BLaER1 (cell line): Measurements from ENCODE around the gene ARHGEF17.

Source experiments
- H3K27ac ChIP-seq: shearing (Covaris generic); formaldehyde crosslinking; 2 replicates; pipeline ENCODE4 v1.8.1; 2022
- H3K27me3 ChIP-seq: shearing (Covaris generic); formaldehyde crosslinking; 2 replicates; pipeline ENCODE4 v1.8.1; 2022
- H3K36me3 ChIP-seq: shearing (Covaris generic); formaldehyde crosslinking; 2 replicates; pipeline ENCODE4 v1.8.1; 2022
- H3K4me1 ChIP-seq: shearing (Covaris generic); formaldehyde crosslinking; 2 replicates; pipeline ENCODE4 v1.8.1; 2022
- H3K4me2 ChIP-seq: shearing (Covaris generic); formaldehyde crosslinking; 2 replicates; pipeline ENCODE4 v1.8.1; 2022
- H3K4me3 ChIP-seq: shearing (Covaris generic); formaldehyde crosslinking; 2 replicates; pipeline ENCODE4 v1.8.1; 2022
- H3K9ac ChIP-seq: shearing (Covaris generic); formaldehyde crosslinking; 2 replicates; pipeline ENCODE4 v1.8.1; 2022
- H3K9me3 ChIP-seq: shearing (Covaris generic); formaldehyde crosslinking; 2 replicates; pipeline ENCODE4 v1.8.1; 2022
- H4K20me1 ChIP-seq: shearing (Covaris generic); formaldehyde crosslinking; 2 replicates; pipeline ENCODE4 v1.8.1; 2022
- Cebpa-rat ChIP-seq: shearing (Covaris generic); IDR thresholded peaks from 2 replicates; pipeline ENCODE4 v1.8.1; 2022

The ARHGEF17 gene

DNA sequence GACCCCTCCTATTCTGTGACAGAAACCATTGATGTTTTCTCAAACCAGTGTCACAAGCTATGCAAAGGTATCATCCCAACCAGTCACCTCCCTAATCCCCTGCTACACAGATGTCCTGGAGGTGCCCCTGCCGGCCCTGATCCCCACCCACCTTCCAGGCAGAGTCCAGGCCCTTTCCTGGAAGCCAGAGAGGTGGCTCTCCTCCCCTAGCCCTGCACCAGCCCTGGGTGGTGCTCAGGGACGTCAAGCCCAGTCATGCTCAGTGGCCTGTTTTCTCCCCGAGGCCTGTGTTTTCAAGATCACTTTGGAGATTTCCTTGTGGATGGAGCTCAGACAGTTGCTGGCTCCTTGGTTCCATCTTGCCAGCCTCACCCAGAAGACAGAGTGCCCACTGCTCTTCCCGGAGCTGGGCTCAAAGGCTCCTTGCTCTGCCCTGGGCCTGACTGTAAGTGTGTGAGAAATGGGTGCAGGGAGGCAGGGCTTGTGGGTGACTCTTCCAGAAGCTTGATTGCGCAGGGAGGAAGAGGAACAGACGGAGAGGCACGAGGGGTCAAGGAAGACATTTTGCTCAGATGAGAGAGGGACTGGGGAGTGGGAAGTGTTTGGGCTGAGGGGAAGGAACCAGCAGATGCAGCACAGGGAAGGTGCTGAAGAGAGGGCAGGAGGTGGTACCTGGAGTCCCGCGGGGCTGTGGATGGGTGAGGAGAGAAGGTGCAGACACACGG is 24.6 kb upstream of the ARHGEF17 start:
- H3K4me2 ChIP-seq, result peak overlapping the region; percentile 83
- peaks cover 5% of the 10 kb centered on the region; the same call in 1 of the 2 replicates for H4K20me1 ChIP-seq
- no peaks in the 10 kb centered on the region for H3K27me3 ChIP-seq
- TF ChIP-seq Cebpa-rat, result no peak
- H3K9ac ChIP-seq, result no peak overlapping the region
- H3K4me1 ChIP-seq, result peaks cover 79% of the 10 kb centered on the region
- no peak overlapping the region for H3K4me3 ChIP-seq
- H3K36me3 ChIP-seq, result no peaks in the 10 kb centered on the region
- H3K27ac ChIP-seq, result no peak overlapping the region
- no peaks in the 10 kb centered on the region for H3K9me3 ChIP-seq

- Histone ChIP-seq H3K4me3 (no peak overlapping the region), H3K27ac (no peak overlapping the region), H3K27me3 (no peaks in the 10 kb centered on the region), H3K9ac (no peak overlapping the region), H3K4me1 (peaks cover 86% of the 10 kb centered on the region), H4K20me1 (peaks cover 5% of the 10 kb centered on the region; the same call in 1 of the 2 replicates), H3K36me3 (no peaks in the 10 kb centered on the region), H3K9me3 (no peaks in the 10 kb centered on the region), H3K4me2 (peak overlapping the region; percentile 83; the same call in 1 of the 2 replicates)
- TF ChIP-seq Cebpa-rat, result no peak
These were observed 24.0 kb upstream of the ARHGEF17 start for GRCh38 chr11:73284106-73284505.

- no peaks in the 10 kb centered on the region for H3K27me3 ChIP-seq
- no peak overlapping the region for H3K4me3 ChIP-seq
- no peaks in the 10 kb centered on the region for H3K9me3 ChIP-seq
- H3K4me1 ChIP-seq, result peaks cover 84% of the 10 kb centered on the region
- H3K36me3 ChIP-seq, result no peaks in the 10 kb centered on the region
- peaks cover 5% of the 10 kb centered on the region; the same call in 1 of the 2 replicates for H4K20me1 ChIP-seq
- H3K27ac ChIP-seq, result no peak overlapping the region
- H3K4me2 ChIP-seq, result peak overlapping the region; percentile 80; the same call in 1 of the 2 replicates
- TF ChIP-seq Cebpa-rat, result no peak
- no peak overlapping the region for H3K9ac ChIP-seq
These were observed 22.4 kb upstream of the ARHGEF17 start for GRCh38 chr11:73285721-73286120.

DNA sequence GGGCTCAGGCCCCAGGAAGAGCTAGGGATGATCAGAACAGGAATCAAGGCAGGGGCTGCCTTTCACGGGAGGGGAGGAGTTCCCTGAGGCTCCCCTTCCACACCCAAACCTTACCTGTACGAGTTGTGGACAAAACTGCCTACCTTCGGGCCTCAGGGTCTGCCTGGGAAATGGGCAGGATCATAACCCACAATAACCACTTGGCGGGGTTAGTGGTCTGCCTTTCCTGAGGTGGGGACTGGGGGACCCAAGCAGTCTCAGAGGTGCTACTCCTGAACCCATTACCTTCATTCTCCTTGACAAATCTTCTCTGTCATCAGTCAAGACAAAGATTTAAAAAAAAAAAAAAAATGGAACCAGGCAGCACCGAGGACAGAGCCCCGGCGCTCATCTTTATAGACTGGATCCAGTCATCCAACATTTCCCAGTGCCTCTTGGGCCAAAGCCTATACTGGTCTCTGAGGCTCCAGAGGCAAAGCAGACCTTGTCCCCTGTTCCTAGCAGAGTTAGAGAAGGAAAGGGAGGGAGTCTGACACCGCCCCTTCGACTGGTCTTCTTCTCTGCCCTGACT is 21.8 kb upstream of the ARHGEF17 start:
- no peaks in the 10 kb centered on the region for H3K27me3 ChIP-seq
- no peak for TF ChIP-seq Cebpa-rat
- no peak overlapping the region for H3K9ac ChIP-seq
- no peak overlapping the region for H3K27ac ChIP-seq
- peak overlapping the region; percentile 80; the same call in 1 of the 2 replicates for H3K4me2 ChIP-seq
- no peaks in the 10 kb centered on the region for H3K9me3 ChIP-seq
- H3K4me1 ChIP-seq, result peaks cover 78% of the 10 kb centered on the region
- no peak overlapping the region for H3K4me3 ChIP-seq
- H3K36me3 ChIP-seq, result no peaks in the 10 kb centered on the region
- peaks cover 5% of the 10 kb centered on the region; the same call in 1 of the 2 replicates for H4K20me1 ChIP-seq

DNA sequence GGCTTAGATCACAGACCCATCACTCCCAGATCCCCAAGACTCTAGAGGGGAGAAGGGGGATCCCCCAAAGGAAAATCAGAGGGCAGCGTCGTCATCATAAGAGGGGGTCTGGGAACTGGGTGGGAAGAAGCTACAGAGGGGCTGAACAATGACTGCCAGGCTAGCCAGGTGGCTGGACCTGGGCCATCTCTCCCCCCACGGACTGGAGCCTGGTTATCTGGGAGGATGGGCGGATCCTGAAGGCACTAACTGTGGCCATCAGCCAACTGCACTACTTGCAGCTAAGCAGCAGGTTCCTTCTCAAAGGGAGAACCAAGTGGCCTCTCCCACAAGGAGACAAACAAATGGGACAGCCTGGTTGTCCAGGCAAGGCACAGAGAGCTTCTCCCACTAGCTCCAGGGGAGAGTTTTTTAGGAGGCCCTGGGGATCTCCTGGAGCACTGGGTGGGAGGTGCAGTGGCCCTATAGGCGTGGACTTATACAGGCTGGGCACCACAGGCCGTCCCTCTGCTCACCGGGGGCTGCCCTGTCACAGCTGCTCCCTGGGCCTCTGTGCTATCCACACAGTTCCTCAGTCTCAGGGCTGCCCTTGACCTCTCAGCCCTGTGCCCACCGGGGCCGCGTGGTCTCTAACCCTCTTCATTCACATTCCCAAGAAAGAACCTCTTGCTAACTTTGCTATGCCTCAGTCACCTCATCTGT is 20.5 kb upstream of the ARHGEF17 start:
- Histone ChIP-seq H3K27me3 (no peaks in the 10 kb centered on the region), H3K9me3 (no peaks in the 10 kb centered on the region), H3K4me3 (no peak overlapping the region), H3K4me1 (peaks cover 75% of the 10 kb centered on the region), H3K9ac (peak overlapping the region; percentile 46; the same call in 1 of the 2 replicates), H3K4me2 (peak overlapping the region; percentile 80), H4K20me1 (no peaks in the 10 kb centered on the region), H3K27ac (peak overlapping the region; percentile 68), H3K36me3 (no peaks in the 10 kb centered on the region)
- no peak for TF ChIP-seq Cebpa-rat

GRCh38 chr11:73288192-73288872 is 19.7 kb upstream of the ARHGEF17 start:
- Histone ChIP-seq H3K36me3 (no peaks in the 10 kb centered on the region), H3K4me3 (peak overlapping the region; percentile 35; the same call in 1 of the 2 replicates), H3K27ac (peak overlapping the region; percentile 68), H3K9ac (peak overlapping the region; percentile 46; the same call in 1 of the 2 replicates), H4K20me1 (no peaks in the 10 kb centered on the region), H3K27me3 (no peaks in the 10 kb centered on the region), H3K9me3 (no peaks in the 10 kb centered on the region), H3K4me1 (peaks cover 74% of the 10 kb centered on the region), H3K4me2 (peak overlapping the region; percentile 80)
- no peak for TF ChIP-seq Cebpa-rat

DNA sequence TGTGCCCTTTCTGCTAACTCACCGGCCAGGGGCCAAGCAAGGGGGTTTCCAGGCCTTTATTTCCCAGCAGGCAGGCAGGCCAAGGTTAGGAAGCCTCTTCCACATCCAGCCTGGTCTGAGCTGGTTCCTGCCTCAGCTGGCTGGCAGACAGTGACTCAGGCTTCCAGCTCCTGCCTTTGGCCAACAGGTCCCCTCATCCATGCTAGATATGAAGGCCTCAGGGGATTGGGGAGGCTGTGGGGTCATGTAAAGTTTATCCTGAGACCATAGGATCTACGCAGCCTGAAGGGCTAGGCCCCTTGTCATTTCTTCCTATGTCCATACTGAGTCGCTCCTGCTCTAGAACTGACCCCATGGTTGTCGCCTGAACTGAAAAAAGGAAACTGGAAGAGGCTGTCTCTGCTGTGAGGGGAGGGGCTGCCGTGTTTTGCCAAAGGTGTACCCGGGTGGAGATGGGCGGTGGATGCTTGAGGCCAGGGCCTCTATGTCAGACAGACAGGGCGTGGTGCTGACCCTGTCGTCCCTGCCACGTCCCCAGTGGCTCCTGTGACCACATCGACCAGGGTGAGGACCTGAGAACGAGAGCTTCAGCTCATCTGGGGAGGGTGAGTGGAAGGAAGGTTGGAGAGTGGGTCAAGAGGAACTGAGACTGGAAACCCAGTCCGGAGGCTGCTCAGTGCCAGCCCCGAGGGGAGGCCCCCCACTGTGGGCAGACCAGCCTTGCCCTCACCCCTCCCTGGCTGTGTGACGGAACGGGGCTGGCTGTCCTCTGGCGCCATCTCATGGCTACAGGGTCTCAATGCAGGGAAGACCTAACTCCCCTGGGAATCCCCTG is 19.0 kb upstream of the ARHGEF17 start:
- Histone ChIP-seq H3K27me3 (no peaks in the 10 kb centered on the region), H3K9me3 (no peaks in the 10 kb centered on the region), H3K27ac (peak overlapping the region; percentile 68), H4K20me1 (no peaks in the 10 kb centered on the region), H3K4me2 (peak overlapping the region; percentile 80), H3K4me1 (peaks cover 74% of the 10 kb centered on the region), H3K36me3 (no peaks in the 10 kb centered on the region), H3K4me3 (no peak overlapping the region), H3K9ac (peak overlapping the region; percentile 46; the same call in 1 of the 2 replicates)
- no peak for TF ChIP-seq Cebpa-rat

- no peaks in the 10 kb centered on the region for H3K9me3 ChIP-seq
- H3K4me1 ChIP-seq, result peaks cover 69% of the 10 kb centered on the region
- H3K27me3 ChIP-seq, result no peaks in the 10 kb centered on the region
- no peak overlapping the region for H3K4me3 ChIP-seq
- no peak overlapping the region for H3K4me2 ChIP-seq
- no peak overlapping the region for H3K27ac ChIP-seq
- no peak for TF ChIP-seq Cebpa-rat
- H3K36me3 ChIP-seq, result no peaks in the 10 kb centered on the region
- H3K9ac ChIP-seq, result no peak overlapping the region
- no peaks in the 10 kb centered on the region for H4K20me1 ChIP-seq
These were observed 17.5 kb upstream of the ARHGEF17 start for GRCh38 chr11:73290536-73290935.

GRCh38 chr11:73291196-73291595 is 16.9 kb upstream of the ARHGEF17 start:
- Histone ChIP-seq H3K4me2 (no peak overlapping the region), H3K36me3 (no peaks in the 10 kb centered on the region), H3K27ac (no peak overlapping the region)

More at GRCh38 chr11:73291196-73291595, 16.9 kb upstream of the ARHGEF17 start:
- Histone ChIP-seq H4K20me1 (no peaks in the 10 kb centered on the region), H3K4me1 (peaks cover 62% of the 10 kb centered on the region), H3K27me3 (no peaks in the 10 kb centered on the region), H3K4me3 (no peak overlapping the region), H3K9ac (no peak overlapping the region), H3K9me3 (no peaks in the 10 kb centered on the region)
- no peak for TF ChIP-seq Cebpa-rat
